Lower leg skin (tissue), 3 donors: ENCODE data around the gene NEURL1B.

Source experiments
- CTCF ChIP-seq, 3 donors: fragments of 450-650 bp; IDR thresholded peaks; one replicate each; pipeline ENCODE4 v1.5.1; 2016; ENCODE audit warnings: antibody characterized with exemption in 3 of 3, mild to moderate bottlenecking in 3 of 3, moderate library complexity in 2 of 3
- POLR2A ChIP-seq, 2 donors: fragments of 450-650 bp; IDR thresholded peaks; one replicate each; pipeline ENCODE4 v1.6.1; 2016 to 2017; ENCODE audit warnings: antibody characterized with exemption in 2 of 2, mild to moderate bottlenecking in 1 of 2, moderate library complexity in 1 of 2

- TF ChIP-seq POLR2A (IDR thresholded peaks at IDR 0.05) (no peak), CTCF (IDR thresholded peaks at IDR 0.05) (no peak)
Observed at GRCh38 chr5:172672681-172673080, 31.6 kb downstream of the NEURL1B start.
